Activated CD4-positive, alpha-beta T cell treated with anti-CD3 and anti-CD28 coated beads for 36 hours (primary cell): ENCODE data around the gene HLTF. TPM values are rescaled to one million over a fixed set of nuclear protein-coding genes. Genes with fewer than 3 reads are reported as not detected.

Experiments
- ATAC-seq: fragments of 200-7000 bp; cut with Tn5 transposase; one replicate; pipeline ENCODE4 v1.10.0; 2021; ENCODE audit warnings: mild to moderate bottlenecking, moderate library complexity
- CTCF ChIA-PET: fragments of 350-600 bp; sonication (Branson Sonifier 250); formaldehyde crosslinking; loops from one replicate; lab custom pipeline; 2021; ENCODE audit warnings: antibody characterized with exemption; lab: Charles Lee
- POLR2A ChIA-PET: fragments of 350-600 bp; sonication (Branson Sonifier 250); formaldehyde crosslinking; loops from one replicate; lab custom pipeline; 2021; ENCODE audit warnings: antibody characterized with exemption, inconsistent platforms; lab: Charles Lee
- DNase-seq: peaks from one replicate; pipeline ENCODE4 v3.0.0-alpha.2; 2020
- H3K27ac Mint-ChIP-seq: one replicate; pipeline ENCODE4 v1.8.0; 2021; ENCODE audit warnings: mixed read lengths
- H3K27me3 Mint-ChIP-seq: one replicate; pipeline ENCODE4 v1.8.0; 2021; ENCODE audit warnings: mixed read lengths
- H3K36me3 Mint-ChIP-seq: one replicate; pipeline ENCODE4 v1.8.0; 2021; ENCODE audit warnings: low read depth, mixed read lengths
- H3K4me1 Mint-ChIP-seq: one replicate; pipeline ENCODE4 v1.8.0; 2021; ENCODE audit warnings: mixed read lengths
- H3K4me3 Mint-ChIP-seq: one replicate; pipeline ENCODE4 v1.8.0; 2021; ENCODE audit warnings: mild to moderate bottlenecking, moderate library complexity, mixed read lengths
- H3K9me3 Mint-ChIP-seq: one replicate; pipeline ENCODE4 v1.8.0; 2021; ENCODE audit warnings: low read depth, mixed read lengths
- intact Hi-C, 2 experiments: fragments of 100-400 bp; cut with DNase I in 1 of 2; cut with micrococcal nuclease in 1 of 2; formaldehyde crosslinking; loops; one replicate each; pipeline versions ENCODE4 v1.14.2 to v1.15.1; 2022 to 2024; cut with DNase I, micrococcal nuclease
- total RNA-seq, 2 experiments: library from RNA; stranded (reverse); gene quantifications; one replicate each; pipeline ENCODE4 v1.2.3, GENCODE V29; 2021

Gene HLTF
- total RNA-seq, 2 experiments from 2014 or later = 19.0 to 20.5 TPM

DNA sequence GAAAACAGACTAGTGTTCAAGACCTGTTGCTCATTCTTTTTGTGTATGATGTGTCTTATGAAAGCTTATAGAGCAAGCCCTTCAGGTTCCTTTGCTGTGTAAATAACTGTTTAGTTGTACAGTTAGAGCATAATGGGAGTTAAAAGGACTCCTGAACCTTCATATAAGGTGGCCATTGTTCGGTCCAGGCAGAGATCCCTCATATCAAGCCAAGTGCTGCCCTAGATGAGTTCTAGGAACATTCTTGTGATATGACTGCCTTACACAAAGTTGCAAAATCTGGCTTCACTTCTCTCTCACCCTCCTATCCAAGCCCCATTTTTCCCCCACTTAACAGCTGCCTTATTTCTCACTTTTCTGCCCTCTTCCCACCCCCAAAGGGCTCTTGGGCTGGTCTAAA lies 68.1 kb downstream of the HLTF start:
- Mint-ChIP-seq H3K27ac (peak overlapping the region; percentile 6), H3K36me3 (peaks cover 42% of the 10 kb centered on the region), H3K4me1 (peaks cover 27% of the 10 kb centered on the region), H3K4me3 (no peak overlapping the region), H3K9me3 (no peaks in the 10 kb centered on the region), H3K27me3 (no peaks in the 10 kb centered on the region)
- POLR2A ChIA-PET = no interaction called here
- DNase-seq (no peak), ATAC-seq (no peak)
- CTCF ChIA-PET = no interaction called here
- intact Hi-C loops = no loop called here

- H3K36me3 Mint-ChIP-seq = peaks cover 35% of the 10 kb centered on the region
- intact Hi-C loops = no loop called here
- POLR2A ChIA-PET = no interaction called here
- no peaks in the 10 kb centered on the region for H3K9me3 Mint-ChIP-seq
- DNase-seq (no peak), ATAC-seq (peak; percentile 51)
- peaks cover 27% of the 10 kb centered on the region for H3K4me1 Mint-ChIP-seq
- CTCF ChIA-PET = interaction anchor here (1.0 kb wide), 1 partner anchor 15 kb away, joined by 3 read pairs; no protein-coding TSS in a partner anchor
- no peaks in the 10 kb centered on the region for H3K27me3 Mint-ChIP-seq
- no peak overlapping the region for H3K4me3 Mint-ChIP-seq
- no peak overlapping the region for H3K27ac Mint-ChIP-seq
Observed at GRCh38 chr3:149016669-149017541, 69.4 kb downstream of the HLTF start.

GRCh38 chr3:149016242-149016641 lies 70.1 kb downstream of the HLTF start:
- H3K4me3 Mint-ChIP-seq = no peak overlapping the region
- peaks cover 27% of the 10 kb centered on the region for H3K4me1 Mint-ChIP-seq
- ATAC-seq (no peak), DNase-seq (no peak)
- intact Hi-C loops = no loop called here
- ChIA-PET CTCF (no interaction called here), POLR2A (no interaction called here)
- H3K36me3 Mint-ChIP-seq = peaks cover 37% of the 10 kb centered on the region
- H3K27ac Mint-ChIP-seq = no peak overlapping the region
- no peaks in the 10 kb centered on the region for H3K27me3 Mint-ChIP-seq
- H3K9me3 Mint-ChIP-seq = no peaks in the 10 kb centered on the region

DNA sequence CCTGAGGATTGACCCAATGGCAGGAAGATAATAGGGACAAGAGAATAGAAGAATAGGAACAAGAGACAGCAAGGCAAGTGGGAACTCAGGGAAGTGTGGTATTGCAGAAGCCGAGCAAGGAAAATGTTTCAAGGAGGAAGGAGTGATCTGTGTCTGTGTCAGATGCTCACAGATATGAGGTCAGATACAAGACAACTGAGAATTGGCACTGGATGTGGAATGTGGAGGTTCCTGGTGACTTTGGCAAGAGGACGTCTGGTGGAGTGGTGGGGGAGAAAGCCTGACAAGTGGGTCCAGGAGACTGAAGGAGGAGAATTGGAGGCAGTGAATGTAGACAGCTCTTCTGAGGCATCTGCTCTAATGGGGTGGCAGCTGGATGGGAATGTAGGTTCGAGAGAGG lies 70.9 kb downstream of the HLTF start:
- ATAC-seq (no peak), DNase-seq (no peak)
- Mint-ChIP-seq H3K4me1 (peaks cover 21% of the 10 kb centered on the region), H3K36me3 (peaks cover 41% of the 10 kb centered on the region), H3K27ac (no peak overlapping the region), H3K27me3 (no peaks in the 10 kb centered on the region), H3K9me3 (no peaks in the 10 kb centered on the region), H3K4me3 (no peak overlapping the region)
- intact Hi-C loops = no loop called here
- ChIA-PET CTCF (no interaction called here), POLR2A (no interaction called here)

GRCh38 chr3:149013726-149014125 lies 72.6 kb downstream of the HLTF start:
- POLR2A ChIA-PET = no interaction called here
- ATAC-seq = no peak

DNA sequence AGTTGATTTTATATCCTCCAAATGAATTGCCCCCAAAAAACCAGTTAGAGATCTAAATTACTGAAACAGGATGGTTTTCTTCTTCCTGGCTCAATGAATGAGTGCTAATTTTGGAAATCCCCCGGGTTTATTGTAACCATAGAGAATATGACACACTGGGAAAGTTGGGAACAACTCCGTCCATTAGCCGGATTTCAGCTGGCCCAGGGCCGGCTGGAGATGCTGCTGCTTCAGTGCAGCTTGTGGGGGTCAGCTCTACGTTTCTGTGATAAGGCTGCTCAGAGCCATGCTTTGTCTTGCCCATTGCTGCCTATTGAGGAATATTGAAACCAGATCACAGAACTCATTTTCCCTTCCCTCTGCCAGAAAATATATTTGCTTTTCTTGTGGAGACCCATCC lies 74.7 kb downstream of the HLTF start:
- intact Hi-C loops = no loop called here
- DNase-seq = no peak
- ATAC-seq = no peak

More at GRCh38 chr3:149013726-149014125, 72.6 kb downstream of the HLTF start:
- CTCF ChIA-PET = no interaction called here
- Mint-ChIP-seq H3K27ac (no peak overlapping the region), H3K9me3 (no peaks in the 10 kb centered on the region), H3K27me3 (no peaks in the 10 kb centered on the region), H3K4me1 (peaks cover 11% of the 10 kb centered on the region), H3K36me3 (peaks cover 47% of the 10 kb centered on the region), H3K4me3 (no peak overlapping the region)
- intact Hi-C loops = no loop called here
- DNase-seq = no peak

DNA sequence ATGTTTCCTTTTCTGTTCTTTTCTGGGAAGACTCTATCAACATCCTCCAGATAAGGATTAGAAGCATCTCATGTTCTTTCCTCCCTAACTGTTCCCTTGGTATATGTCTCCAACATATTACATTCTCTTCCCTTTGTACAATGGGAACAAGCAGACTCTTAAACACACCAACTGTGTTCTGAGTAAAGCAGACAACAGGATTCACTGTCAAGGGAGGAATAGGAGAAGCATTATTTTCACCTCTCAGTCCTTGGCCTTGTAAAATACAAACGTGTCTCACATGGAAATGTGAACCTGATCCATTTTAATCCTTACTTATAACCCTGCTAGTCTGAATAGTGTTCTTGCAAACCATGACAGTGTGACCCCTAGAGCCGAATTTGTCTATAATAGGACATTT lies 75.4 kb downstream of the HLTF start:
- POLR2A ChIA-PET = no interaction called here
- Mint-ChIP-seq H3K27me3 (no peaks in the 10 kb centered on the region), H3K36me3 (peaks cover 49% of the 10 kb centered on the region), H3K27ac (no peak overlapping the region), H3K9me3 (no peaks in the 10 kb centered on the region), H3K4me1 (peaks cover 4% of the 10 kb centered on the region), H3K4me3 (no peak overlapping the region)
- CTCF ChIA-PET = no interaction called here
- DNase-seq (no peak), ATAC-seq (no peak)
- intact Hi-C loops = no loop called here

More for the DNA sequence above, 74.7 kb downstream of the HLTF start:
- POLR2A ChIA-PET = no interaction called here
- Mint-ChIP-seq H3K4me3 (no peak overlapping the region), H3K27me3 (no peaks in the 10 kb centered on the region), H3K27ac (no peak overlapping the region), H3K9me3 (no peaks in the 10 kb centered on the region), H3K4me1 (peaks cover 6% of the 10 kb centered on the region), H3K36me3 (peaks cover 53% of the 10 kb centered on the region)
- CTCF ChIA-PET = no interaction called here

GRCh38 chr3:149010504-149010951 lies 75.8 kb downstream of the HLTF start:
- Mint-ChIP-seq H3K9me3 (no peaks in the 10 kb centered on the region), H3K27ac (no peak overlapping the region), H3K27me3 (no peaks in the 10 kb centered on the region), H3K36me3 (peaks cover 49% of the 10 kb centered on the region), H3K4me1 (peaks cover 4% of the 10 kb centered on the region), H3K4me3 (no peak overlapping the region)
- DNase-seq (no peak), ATAC-seq (no peak)
- intact Hi-C loops = no loop called here
- ChIA-PET POLR2A (interaction anchor here (0.6 kb wide), 1 partner anchor 30 kb away, joined by 3 read pairs; no protein-coding TSS in a partner anchor), CTCF (interaction anchor here (0.7 kb wide), 1 partner anchor 138 kb away, joined by 5 read pairs; no protein-coding TSS in a partner anchor)

DNA sequence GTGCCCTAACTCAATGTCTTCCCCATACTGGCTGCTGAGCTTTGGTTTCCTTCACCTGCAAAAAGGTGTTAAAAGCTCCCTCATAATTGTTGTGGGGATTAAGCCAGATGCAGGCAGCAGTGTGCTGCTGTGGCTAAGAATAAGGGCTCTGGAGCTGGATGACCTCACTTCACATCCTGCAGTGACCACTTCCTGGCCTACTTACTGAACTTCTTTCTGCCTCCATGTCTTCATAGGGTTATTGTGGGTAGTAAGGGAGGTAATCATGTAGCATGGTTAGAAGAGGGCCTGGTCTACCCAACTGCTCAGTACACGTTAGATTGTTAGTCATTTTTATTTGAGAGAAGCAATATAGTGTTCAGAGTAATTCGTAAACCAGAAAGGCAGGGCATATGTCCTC lies 76.6 kb downstream of the HLTF start:
- H3K27ac Mint-ChIP-seq = no peak overlapping the region
- no peaks in the 10 kb centered on the region for H3K9me3 Mint-ChIP-seq
- CTCF ChIA-PET = interaction anchor here (1.1 kb wide), 1 partner anchor 13 kb away, joined by 3 read pairs; no protein-coding TSS in a partner anchor

DNA sequence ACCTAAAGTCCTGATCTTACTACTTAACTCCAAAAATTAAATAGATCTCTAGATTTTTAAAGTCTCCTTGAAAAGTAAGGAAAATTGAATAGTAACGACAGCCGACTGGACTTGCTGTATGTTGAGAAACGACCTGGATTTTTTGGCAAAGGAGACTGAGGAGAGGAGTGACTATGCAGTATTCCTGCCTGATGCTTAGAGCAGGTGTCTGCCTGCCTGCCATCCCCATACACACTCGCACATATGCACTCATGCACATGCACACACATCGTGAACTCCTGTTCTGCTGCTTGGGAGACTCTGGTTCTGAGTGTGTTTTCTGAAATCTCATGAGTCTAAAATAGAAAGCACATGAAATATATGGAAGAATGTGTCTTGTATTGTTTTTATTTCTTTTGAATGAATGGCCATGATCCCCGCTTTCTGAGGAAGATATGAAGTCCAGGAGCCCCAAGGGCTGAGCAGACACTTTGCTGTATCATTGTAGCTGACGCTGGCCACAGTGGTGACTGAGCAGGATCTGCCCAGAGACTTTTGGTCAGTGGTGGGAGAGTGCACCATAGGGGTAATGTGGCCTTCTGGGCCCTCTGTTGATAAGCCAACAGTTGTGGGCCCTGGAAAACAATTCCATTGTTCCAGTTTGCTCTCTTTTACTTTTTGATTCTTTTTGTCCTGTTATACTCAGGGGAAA lies 78.6 kb downstream of the HLTF start:
- CTCF ChIA-PET = no interaction called here
- H3K4me3 Mint-ChIP-seq = no peak overlapping the region

More for the DNA sequence above, 76.6 kb downstream of the HLTF start:
- DNase-seq (peak; percentile 38), ATAC-seq (peak; percentile 94)
- POLR2A ChIA-PET = no interaction called here
- intact Hi-C loops = no loop called here
- Mint-ChIP-seq H3K27me3 (no peaks in the 10 kb centered on the region), H3K4me1 (peaks cover 4% of the 10 kb centered on the region), H3K36me3 (peaks cover 43% of the 10 kb centered on the region), H3K4me3 (no peak overlapping the region)

GRCh38 chr3:149005416-149005815 lies 80.9 kb downstream of the HLTF start:
- Mint-ChIP-seq H3K4me1 (peaks cover 9% of the 10 kb centered on the region), H3K27ac (no peak overlapping the region), H3K36me3 (peaks cover 30% of the 10 kb centered on the region), H3K27me3 (no peaks in the 10 kb centered on the region), H3K9me3 (no peaks in the 10 kb centered on the region), H3K4me3 (no peak overlapping the region)
- no peak for ATAC-seq
- ChIA-PET CTCF (no interaction called here), POLR2A (no interaction called here)
- intact Hi-C loops = no loop called here
- no peak for DNase-seq

More for the DNA sequence above, 78.6 kb downstream of the HLTF start:
- intact Hi-C loops = no loop called here
- POLR2A ChIA-PET = no interaction called here
- ATAC-seq = no peak
- Mint-ChIP-seq H3K36me3 (peaks cover 35% of the 10 kb centered on the region), H3K27ac (no peak overlapping the region), H3K4me1 (peaks cover 9% of the 10 kb centered on the region), H3K9me3 (no peaks in the 10 kb centered on the region), H3K27me3 (no peaks in the 10 kb centered on the region)
- no peak for DNase-seq
